NCI-H446 treated with DMSO at 0.1 percent for 48 hours (cell line): Measurements from ENCODE around the gene GNAO1.

ENCODE experiments used
- DNase-seq: peaks from one replicate; lab custom pipeline; 2025; lab: John Stamatoyannopoulos, UW

GNAO1 gene

DNA sequence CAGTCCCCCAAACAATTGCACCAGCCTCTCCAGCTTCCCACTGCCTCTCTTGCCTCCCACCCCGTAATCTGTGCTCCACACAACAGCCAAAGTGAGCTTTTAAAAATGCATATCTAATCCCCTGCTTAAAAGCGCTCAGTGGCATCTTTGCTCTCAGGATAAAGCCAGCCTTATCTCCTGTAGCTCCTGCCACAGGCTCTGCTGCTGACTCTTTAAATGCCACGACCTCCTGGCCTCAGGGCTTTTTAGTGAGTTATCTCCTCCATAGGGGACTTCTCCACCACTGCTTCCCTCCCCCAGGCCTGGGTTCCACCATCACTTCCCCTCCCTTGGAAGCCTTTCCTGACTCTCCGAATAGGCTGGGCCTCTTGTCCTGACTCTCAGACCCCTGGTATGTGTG, 98.6 kb downstream of the GNAO1 start:
- no peak for DNase-seq

GRCh38 chr16:56294014-56294413, 102.7 kb downstream of the GNAO1 start:
- no peak for DNase-seq

- no peak for DNase-seq
Observed at GRCh38 chr16:56294579-56294978, 103.3 kb downstream of the GNAO1 start.

DNA sequence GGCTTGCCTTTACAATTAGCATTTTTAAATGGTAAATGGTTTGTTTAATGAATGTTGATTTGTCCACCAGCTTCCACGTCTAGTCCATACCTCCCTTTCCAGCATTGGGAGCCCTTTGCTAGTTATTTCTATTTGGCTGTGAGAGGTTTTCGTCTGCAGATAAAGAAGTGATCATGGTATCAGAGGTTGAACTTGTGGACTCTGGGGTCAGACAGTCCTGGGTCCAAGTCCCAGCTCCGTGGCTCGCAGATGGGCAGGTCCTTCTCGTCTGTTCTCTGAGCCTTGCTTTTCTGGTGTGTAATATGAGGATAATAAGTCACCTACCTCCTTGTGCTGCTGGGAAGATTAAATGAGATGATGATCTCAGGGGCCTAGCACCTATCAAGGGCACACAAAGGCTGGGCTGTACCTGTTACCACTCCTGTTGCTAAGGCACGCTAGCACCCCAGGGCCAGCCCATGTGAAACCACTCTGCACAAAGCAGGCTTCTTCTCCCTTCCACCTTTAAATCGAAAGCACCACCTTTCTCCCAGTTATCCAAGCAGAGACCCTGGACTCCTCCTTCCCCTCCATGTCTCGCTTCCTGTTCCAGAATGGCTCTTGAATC, 103.9 kb downstream of the GNAO1 start:
- DNase-seq: no peak

- no peak for DNase-seq
Observed at GRCh38 chr16:56295739-56296527, 104.6 kb downstream of the GNAO1 start.

- DNase-seq: no peak
Observed at GRCh38 chr16:56297684-56298083, 106.4 kb downstream of the GNAO1 start.

DNA sequence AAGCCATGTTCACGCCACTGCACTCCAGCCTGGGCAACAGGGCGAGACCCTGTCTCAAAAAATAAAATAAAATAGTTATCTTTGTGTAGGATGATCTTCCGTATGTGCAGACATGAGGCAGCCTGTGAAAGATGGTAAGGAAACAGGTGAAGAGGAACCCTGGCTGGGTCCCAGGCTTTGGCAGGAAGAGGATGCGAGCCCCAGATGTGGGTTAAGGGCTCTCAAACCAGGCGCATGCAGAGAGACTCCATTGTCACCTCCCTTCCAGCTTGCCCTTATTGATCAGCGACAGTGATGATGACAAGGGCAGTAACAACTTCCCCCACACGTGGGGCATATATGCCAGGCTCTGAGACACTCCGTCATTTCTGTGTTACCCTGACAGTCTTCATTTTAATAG, 106.8 kb downstream of the GNAO1 start:
- DNase-seq: no peak

GRCh38 chr16:56298948-56299596, 107.8 kb downstream of the GNAO1 start:
- no peak for DNase-seq

- no peak for DNase-seq
Observed at GRCh38 chr16:56300242-56300623, 108.9 kb downstream of the GNAO1 start.

- DNase-seq: no peak
Observed at GRCh38 chr16:56300891-56301850, 109.9 kb downstream of the GNAO1 start.

DNA sequence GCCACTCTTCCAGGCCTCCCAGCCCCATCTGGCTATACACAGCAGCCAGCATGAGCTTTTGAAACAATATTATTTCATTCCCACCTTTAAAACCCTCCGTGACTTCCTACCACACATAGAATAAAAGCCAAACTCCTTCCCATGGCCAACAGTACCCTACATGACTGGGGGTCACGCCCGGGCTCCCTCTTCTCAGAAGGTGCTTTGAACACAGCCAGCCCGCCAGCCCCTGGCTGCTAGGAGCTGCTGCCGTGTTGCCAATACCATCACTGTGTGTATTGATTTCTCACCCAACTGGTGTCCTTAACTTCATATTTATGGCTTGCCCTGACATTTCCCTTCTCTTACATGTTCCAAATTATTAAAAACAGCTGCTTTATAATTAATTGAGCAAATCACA, 111.2 kb downstream of the GNAO1 start:
- DNase-seq: no peak

- DNase-seq: no peak
Observed at GRCh38 chr16:56303066-56303715, 111.9 kb downstream of the GNAO1 start.

DNA sequence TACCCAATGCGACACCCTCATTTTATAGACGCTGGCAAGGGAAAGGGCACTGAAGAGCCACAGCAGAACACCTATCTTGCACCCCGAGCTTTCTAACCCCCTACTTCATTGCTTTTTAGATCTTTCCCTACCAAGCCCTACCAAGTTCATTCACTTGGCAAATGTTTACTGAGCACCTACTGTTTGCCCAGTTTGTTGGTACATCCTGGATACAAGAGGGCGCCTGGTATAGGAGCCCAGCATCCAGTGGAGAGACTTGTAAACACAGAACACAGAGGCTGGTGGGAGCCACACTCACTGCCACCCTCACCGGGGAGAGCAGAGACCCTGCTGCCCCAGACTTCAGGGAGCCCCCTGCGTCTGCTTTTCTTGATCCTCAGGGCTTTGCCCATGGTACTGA, 112.6 kb downstream of the GNAO1 start:
- no peak for DNase-seq

- DNase-seq: no peak
Observed at GRCh38 chr16:56305956-56306565, 114.8 kb downstream of the GNAO1 start.

GRCh38 chr16:56306690-56307533, 115.6 kb downstream of the GNAO1 start:
- DNase-seq: no peak

DNA sequence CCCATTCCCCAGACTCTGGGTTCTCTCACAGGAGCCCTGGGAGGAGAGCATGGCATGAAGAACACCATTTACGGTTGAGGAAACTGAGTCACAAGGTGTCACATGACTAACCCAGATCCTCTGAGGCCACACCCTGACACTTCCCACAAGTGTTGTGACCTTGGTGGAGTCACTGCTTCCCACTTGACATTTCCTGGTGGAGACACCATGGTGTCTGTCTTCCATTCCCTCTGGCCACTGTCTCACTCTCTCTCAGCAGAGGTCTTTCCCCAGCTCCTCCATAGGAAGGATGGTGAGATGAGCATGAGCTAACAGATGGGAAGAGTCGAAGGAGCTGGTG, 116.2 kb downstream of the GNAO1 start:
- DNase-seq: no peak

DNA sequence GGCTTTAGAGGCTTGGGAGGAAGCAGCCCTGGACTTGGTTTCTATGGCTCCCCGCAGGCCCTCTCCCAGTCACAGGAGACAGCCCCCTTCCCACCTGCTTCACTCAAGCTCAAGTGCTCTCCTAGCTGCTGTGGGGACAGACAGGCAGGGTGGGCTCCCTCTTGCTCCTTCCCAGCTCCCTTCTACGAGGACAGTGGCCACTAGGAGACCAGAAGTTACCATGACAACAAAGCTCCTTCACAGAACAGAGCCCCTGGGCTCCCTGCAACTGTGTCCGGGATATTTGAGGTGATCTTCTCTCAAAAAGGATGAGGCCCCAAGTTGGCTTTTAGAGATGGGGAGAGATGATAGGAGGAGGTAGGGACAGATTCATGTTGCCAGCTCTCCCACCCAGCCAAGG, 117.7 kb downstream of the GNAO1 start:
- DNase-seq: no peak

DNA sequence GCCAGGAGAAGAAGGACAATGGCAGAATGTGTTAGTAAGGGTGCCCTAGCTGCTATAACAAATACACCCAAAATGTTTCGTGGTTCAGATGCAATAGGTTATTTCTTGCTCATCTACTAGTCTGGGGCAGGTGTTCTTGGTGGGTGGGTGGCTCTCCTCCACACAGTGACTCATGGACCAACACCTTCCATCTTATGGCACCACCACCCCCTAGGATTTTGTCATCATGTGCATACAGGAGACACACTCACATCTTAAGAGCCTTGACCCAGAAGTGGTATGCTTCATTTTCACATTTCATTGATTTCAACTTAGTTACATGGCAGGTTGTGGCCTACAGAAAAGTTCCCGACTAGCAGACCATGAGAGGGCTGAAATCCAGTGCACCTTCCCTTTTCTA, 119.4 kb downstream of the GNAO1 start:
- DNase-seq: no peak

DNA sequence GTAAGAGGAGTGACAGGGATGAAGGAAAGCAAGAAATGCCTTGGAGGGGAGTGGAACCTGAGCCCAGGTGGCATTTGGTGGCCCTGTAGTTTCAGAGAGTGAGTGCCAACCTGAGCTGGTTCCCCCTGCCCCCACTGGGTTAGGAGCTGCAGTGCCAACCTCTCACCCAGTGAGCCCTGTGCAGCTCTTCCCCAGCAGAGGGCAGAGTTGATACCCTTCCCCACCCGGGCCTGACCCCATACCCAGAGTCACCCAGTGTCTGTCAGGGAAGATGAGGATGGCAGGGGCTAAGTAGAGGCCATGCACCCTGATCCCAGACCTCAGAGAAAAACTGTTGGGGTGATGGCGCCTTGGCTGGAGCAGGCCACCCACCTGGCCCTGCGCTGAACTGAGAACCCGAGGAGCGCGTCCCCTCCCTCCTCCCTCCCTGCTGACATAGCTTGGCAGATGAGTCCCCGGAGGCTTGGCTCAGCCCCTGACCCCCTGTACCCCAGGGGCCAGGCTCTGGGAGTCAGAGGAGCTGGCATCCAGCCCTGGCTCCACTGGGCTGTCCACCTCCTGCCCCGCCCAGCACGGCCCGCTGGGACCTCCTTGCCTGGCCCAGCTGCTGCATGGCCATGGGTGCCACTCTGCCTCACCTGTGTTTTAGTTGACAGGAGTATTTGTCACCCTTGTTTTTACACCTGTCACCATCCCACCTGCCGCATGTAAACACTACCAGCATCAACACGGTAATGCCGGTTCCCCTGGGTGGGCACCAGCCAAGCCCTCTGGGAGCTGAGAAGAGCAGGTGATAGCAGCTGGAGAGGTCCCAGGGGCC, 120.1 kb downstream of the GNAO1 start:
- DNase-seq: no peak

- no peak for DNase-seq
Observed at GRCh38 chr16:56312028-56312300, 120.7 kb downstream of the GNAO1 start.
